ENCODE data around the gene TAF7.

The TAF7 gene

GRCh38 chr5:141313711-141314110 is 6.9 kb downstream of the TAF7 start:
- H3K79me1 ChIP-seq (ENCODE audit: low read length) = no peaks in the 10 kb centered on the region
- H2AK5ac ChIP-seq (ENCODE audit: low read length) = no peak overlapping the region
- H2BK120ac ChIP-seq (ENCODE audit: low read depth, low read length) = no peak overlapping the region
- H3K4me1 ChIP-seq (ENCODE audit: control insufficient read depth, low read depth, low read length) = no peaks in the 10 kb centered on the region
- no peak overlapping the region for H3K4me3 ChIP-seq (ENCODE audit: low read length)
- H3K36me3 ChIP-seq (ENCODE audit: control insufficient read depth, insufficient read depth, low read length) = no peaks in the 10 kb centered on the region
- no peak overlapping the region for H3K9ac ChIP-seq (ENCODE audit: low read length)
- H3K18ac ChIP-seq (ENCODE audit: low read length) = no peak overlapping the region
- no peak overlapping the region for H2BK15ac ChIP-seq (replicated peaks; ENCODE audit: low read depth)
- no peak for DNase-seq
- H3K4me2 ChIP-seq (ENCODE audit: low read length) = no peak overlapping the region
- peaks cover 6% of the 10 kb centered on the region for H3K79me2 ChIP-seq (ENCODE audit: control insufficient read depth, insufficient read depth, low read length)
- no peak overlapping the region for H3K4ac ChIP-seq (ENCODE audit: low read depth, low read length)
- H4K5ac ChIP-seq (ENCODE audit: low read length) = no peak overlapping the region
- H2BK5ac ChIP-seq (ENCODE audit: low read length) = no peak overlapping the region
- no peaks in the 10 kb centered on the region for H3K27me3 ChIP-seq (ENCODE audit: insufficient read depth, low read length, poor library complexity)
- H3K23ac ChIP-seq (ENCODE audit: low read length) = no peak overlapping the region
- no peak overlapping the region for H3K56ac ChIP-seq (ENCODE audit: low read length)
- H3K27ac ChIP-seq (ENCODE audit: low read depth, low read length) = no peak overlapping the region
- H4K8ac ChIP-seq (ENCODE audit: low read depth, low read length) = no peak overlapping the region

GRCh38 chr5:141306630-141307029 is 14.0 kb downstream of the TAF7 start:
- WGBS (ENCODE audit: extremely low coverage, insufficient coverage, low lambda C conversion rate) = no CpG with 5 or more reads among the region's 1 CpG
- no peak overlapping the region for H3K4me2 ChIP-seq (ENCODE audit: low read length)
- H3K79me1 ChIP-seq (ENCODE audit: low read length) = no peaks in the 10 kb centered on the region
- no peak overlapping the region for H3K23ac ChIP-seq (ENCODE audit: low read length)
- no peaks in the 10 kb centered on the region for H3K27me3 ChIP-seq (ENCODE audit: insufficient read depth, low read length, poor library complexity)
- no peak overlapping the region for H3K18ac ChIP-seq (ENCODE audit: low read length)
- no peak overlapping the region for H3K9ac ChIP-seq (ENCODE audit: low read length)
- H3K4ac ChIP-seq (ENCODE audit: low read depth, low read length) = no peak overlapping the region
- H2BK120ac ChIP-seq (ENCODE audit: low read depth, low read length) = no peak overlapping the region
- no peak overlapping the region for H2AK5ac ChIP-seq (ENCODE audit: low read length)
- H3K4me1 ChIP-seq (ENCODE audit: control insufficient read depth, low read depth, low read length) = no peaks in the 10 kb centered on the region
- H3K56ac ChIP-seq (ENCODE audit: low read length) = no peak overlapping the region
- no peak overlapping the region for H2BK15ac ChIP-seq (replicated peaks; ENCODE audit: low read depth)
- H3K79me2 ChIP-seq (ENCODE audit: control insufficient read depth, insufficient read depth, low read length) = no peaks in the 10 kb centered on the region
- no peak overlapping the region for H4K5ac ChIP-seq (ENCODE audit: low read length)
- H3K27ac ChIP-seq (ENCODE audit: low read depth, low read length) = no peak overlapping the region
- H4K8ac ChIP-seq (ENCODE audit: low read depth, low read length) = no peak overlapping the region
- H2BK5ac ChIP-seq (ENCODE audit: low read length) = no peak overlapping the region
- H3K4me3 ChIP-seq (ENCODE audit: low read length) = no peak overlapping the region
- DNase-seq = no peak
- no peaks in the 10 kb centered on the region for H3K36me3 ChIP-seq (ENCODE audit: control insufficient read depth, insufficient read depth, low read length)

GRCh38 chr5:141303756-141304155 is 16.8 kb downstream of the TAF7 start, which contains the start of gene SLC25A2:
TSS of gene SLC25A2 (minus strand) at chr5:141304049. CDS start at chr5:141303865, 184 bp downstream.
- Histone ChIP-seq H3K4me2 (ENCODE audit: low read length) (no peak within 1 kb of the TSS), H3K27me3 (ENCODE audit: insufficient read depth, low read length, poor library complexity) (no peaks in the 10 kb centered on the region), H3K4me1 (ENCODE audit: control insufficient read depth, low read depth, low read length) (no peaks in the 10 kb centered on the region), H3K36me3 (ENCODE audit: control insufficient read depth, insufficient read depth, low read length) (no peaks in the 10 kb centered on the region), H2BK120ac (ENCODE audit: low read depth, low read length) (no peak within 1 kb of the TSS), H3K56ac (ENCODE audit: low read length) (no peak within 1 kb of the TSS), H3K4ac (ENCODE audit: low read depth, low read length) (no peak within 1 kb of the TSS), H3K9ac (ENCODE audit: low read length) (no peak within 1 kb of the TSS), H2BK15ac (replicated peaks; ENCODE audit: low read depth) (no peak within 1 kb of the TSS), H3K79me1 (ENCODE audit: low read length) (no peaks in the 10 kb centered on the region), H3K4me3 (ENCODE audit: low read length) (no peak within 1 kb of the TSS), H3K79me2 (ENCODE audit: control insufficient read depth, insufficient read depth, low read length) (no peaks in the 10 kb centered on the region), H2BK5ac (ENCODE audit: low read length) (no peak within 1 kb of the TSS), H4K8ac (ENCODE audit: low read depth, low read length) (no peak within 1 kb of the TSS), H3K23ac (ENCODE audit: low read length) (no peak within 1 kb of the TSS), H3K18ac (ENCODE audit: low read length) (no peak within 1 kb of the TSS), H2AK5ac (ENCODE audit: low read length) (no peak within 1 kb of the TSS), H3K27ac (ENCODE audit: low read depth, low read length) (no peak within 1 kb of the TSS), H4K5ac (ENCODE audit: low read length) (no peak within 1 kb of the TSS)
- no peak for DNase-seq
- no CpG with 5 or more reads among the region's 36 CpGs for WGBS (ENCODE audit: extremely low coverage, insufficient coverage, low lambda C conversion rate)

GRCh38 chr5:141298376-141298775 is 22.2 kb downstream of the TAF7 start:
- Histone ChIP-seq H2AK5ac (ENCODE audit: low read length) (no peak overlapping the region), H3K18ac (ENCODE audit: low read length) (no peak overlapping the region), H3K79me2 (ENCODE audit: control insufficient read depth, insufficient read depth, low read length) (no peaks in the 10 kb centered on the region), H4K8ac (ENCODE audit: low read depth, low read length) (no peak overlapping the region), H3K4me2 (ENCODE audit: low read length) (no peak overlapping the region), H4K5ac (ENCODE audit: low read length) (no peak overlapping the region), H3K79me1 (ENCODE audit: low read length) (no peaks in the 10 kb centered on the region), H2BK5ac (ENCODE audit: low read length) (no peak overlapping the region), H3K27me3 (ENCODE audit: insufficient read depth, low read length, poor library complexity) (no peaks in the 10 kb centered on the region), H3K36me3 (ENCODE audit: control insufficient read depth, insufficient read depth, low read length) (no peaks in the 10 kb centered on the region), H3K4ac (ENCODE audit: low read depth, low read length) (no peak overlapping the region), H2BK15ac (replicated peaks; ENCODE audit: low read depth) (no peak overlapping the region), H3K27ac (ENCODE audit: low read depth, low read length) (no peak overlapping the region), H3K9ac (ENCODE audit: low read length) (no peak overlapping the region), H3K23ac (ENCODE audit: low read length) (no peak overlapping the region), H3K4me1 (ENCODE audit: control insufficient read depth, low read depth, low read length) (no peaks in the 10 kb centered on the region), H3K4me3 (ENCODE audit: low read length) (no peak overlapping the region), H2BK120ac (ENCODE audit: low read depth, low read length) (no peak overlapping the region), H3K56ac (ENCODE audit: low read length) (no peak overlapping the region)
- no CpG with 5 or more reads among the region's 4 CpGs for WGBS (ENCODE audit: extremely low coverage, insufficient coverage, low lambda C conversion rate)
- no peak for DNase-seq

GRCh38 chr5:141272906-141273305 is 47.7 kb downstream of the TAF7 start:
- Histone ChIP-seq H3K36me3 (ENCODE audit: control insufficient read depth, insufficient read depth, low read length) (no peaks in the 10 kb centered on the region), H2BK15ac (replicated peaks; ENCODE audit: low read depth) (no peak overlapping the region), H2BK5ac (ENCODE audit: low read length) (no peak overlapping the region), H3K79me1 (ENCODE audit: low read length) (no peaks in the 10 kb centered on the region), H3K9ac (ENCODE audit: low read length) (no peak overlapping the region), H3K4ac (ENCODE audit: low read depth, low read length) (no peak overlapping the region), H2AK5ac (ENCODE audit: low read length) (no peak overlapping the region), H3K79me2 (ENCODE audit: control insufficient read depth, insufficient read depth, low read length) (no peaks in the 10 kb centered on the region), H3K27me3 (ENCODE audit: insufficient read depth, low read length, poor library complexity) (no peaks in the 10 kb centered on the region), H3K18ac (ENCODE audit: low read length) (no peak overlapping the region), H3K27ac (ENCODE audit: low read depth, low read length) (no peak overlapping the region), H3K56ac (ENCODE audit: low read length) (no peak overlapping the region), H4K8ac (ENCODE audit: low read depth, low read length) (no peak overlapping the region), H3K4me2 (ENCODE audit: low read length) (no peak overlapping the region), H3K23ac (ENCODE audit: low read length) (no peak overlapping the region), H4K5ac (ENCODE audit: low read length) (no peak overlapping the region), H2BK120ac (ENCODE audit: low read depth, low read length) (no peak overlapping the region), H3K4me3 (ENCODE audit: low read length) (no peak overlapping the region), H3K4me1 (ENCODE audit: control insufficient read depth, low read depth, low read length) (no peaks in the 10 kb centered on the region)
- DNase-seq = peak; percentile 37
- no CpG with 5 or more reads among the region's 3 CpGs for WGBS (ENCODE audit: extremely low coverage, insufficient coverage, low lambda C conversion rate)

- H3K18ac ChIP-seq (ENCODE audit: low read length) = no peak overlapping the region
- no peaks in the 10 kb centered on the region for H3K79me1 ChIP-seq (ENCODE audit: low read length)
- H4K5ac ChIP-seq (ENCODE audit: low read length) = no peak overlapping the region
- no peaks in the 10 kb centered on the region for H3K27me3 ChIP-seq (ENCODE audit: insufficient read depth, low read length, poor library complexity)
- no peak overlapping the region for H3K4me2 ChIP-seq (ENCODE audit: low read length)
- H2BK5ac ChIP-seq (ENCODE audit: low read length) = no peak overlapping the region
- no peak overlapping the region for H3K4ac ChIP-seq (ENCODE audit: low read depth, low read length)
- H3K4me3 ChIP-seq (ENCODE audit: low read length) = no peak overlapping the region
- no peak overlapping the region for H3K56ac ChIP-seq (ENCODE audit: low read length)
- no peak overlapping the region for H3K27ac ChIP-seq (ENCODE audit: low read depth, low read length)
- H3K9ac ChIP-seq (ENCODE audit: low read length) = no peak overlapping the region
- H4K8ac ChIP-seq (ENCODE audit: low read depth, low read length) = no peak overlapping the region
- H2AK5ac ChIP-seq (ENCODE audit: low read length) = no peak overlapping the region
- WGBS (ENCODE audit: extremely low coverage, insufficient coverage, low lambda C conversion rate) = no CpG with 5 or more reads among the region's 4 CpGs
- no peak overlapping the region for H2BK15ac ChIP-seq (replicated peaks; ENCODE audit: low read depth)
- no peak overlapping the region for H2BK120ac ChIP-seq (ENCODE audit: low read depth, low read length)
- no peaks in the 10 kb centered on the region for H3K4me1 ChIP-seq (ENCODE audit: control insufficient read depth, low read depth, low read length)
- H3K36me3 ChIP-seq (ENCODE audit: control insufficient read depth, insufficient read depth, low read length) = no peaks in the 10 kb centered on the region
- DNase-seq = no peak
- no peaks in the 10 kb centered on the region for H3K79me2 ChIP-seq (ENCODE audit: control insufficient read depth, insufficient read depth, low read length)
- no peak overlapping the region for H3K23ac ChIP-seq (ENCODE audit: low read length)
Observed at GRCh38 chr5:141269195-141269594, 51.4 kb downstream of the TAF7 start.

Measured in mesendoderm (in vitro differentiated cells).